HG03571 (cell line): ENCODE measurements around the gene AGPAT1.

Source experiments
- ATAC-seq: cut with Tn5 transposase; IDR thresholded peaks from one replicate; pipeline ENCODE4 v1.9.1; 2021; ENCODE audit not compliant: unreplicated experiment

Gene AGPAT1

GRCh38 chr6:32173051-32173727, 2.7 kb downstream of the AGPAT1 start:
- no peak for ATAC-seq

GRCh38 chr6:32171234-32171633, 4.7 kb downstream of the AGPAT1 start:
- ATAC-seq = no peak

GRCh38 chr6:32170294-32170693, 5.6 kb downstream of the AGPAT1 start:
- ATAC-seq = no peak

GRCh38 chr6:32168807-32169591, 6.9 kb downstream of the AGPAT1 start:
- ATAC-seq = no peak

GRCh38 chr6:32168350-32168749, 7.5 kb downstream of the AGPAT1 start:
- no peak for ATAC-seq

- no peak for ATAC-seq
These were observed 8.1 kb downstream of the AGPAT1 start for GRCh38 chr6:32167761-32168262.

- no peak for ATAC-seq
These were observed 8.6 kb downstream of the AGPAT1 start for GRCh38 chr6:32167154-32167760.

GRCh38 chr6:32166411-32167061, 9.3 kb downstream of the AGPAT1 start:
- no peak for ATAC-seq

GRCh38 chr6:32164295-32164694, 11.6 kb downstream of the AGPAT1 start, which contains the start of gene EGFL8:
Gene EGFL8, plus strand, starts transcription at chr6:32164595. Its CDS starts 1,571 bp downstream, at chr6:32166166.
- no peak for ATAC-seq

- ATAC-seq = no peak
These were observed 12.2 kb downstream of the AGPAT1 start for GRCh38 chr6:32163559-32164258.

GRCh38 chr6:32158052-32158451, 17.8 kb downstream of the AGPAT1 start:
- ATAC-seq = no peak

GRCh38 chr6:32156891-32157290, 19.0 kb downstream of the AGPAT1 start:
- ATAC-seq = no peak

- ATAC-seq = no peak
These were observed 21.2 kb downstream of the AGPAT1 start for GRCh38 chr6:32154514-32155161.

- ATAC-seq = no peak
These were observed 22.0 kb downstream of the AGPAT1 start, which contains the start of gene PPT2 for GRCh38 chr6:32153564-32154513. Gene PPT2, plus strand, starts transcription at chr6:32154141. Its CDS starts 454 bp downstream, at chr6:32154595.

GRCh38 chr6:32152769-32153563, 22.9 kb downstream of the AGPAT1 start:
- ATAC-seq = no peak

- no peak for ATAC-seq
These were observed 23.8 kb downstream of the AGPAT1 start, which contains the start of gene PRRT1 for GRCh38 chr6:32151863-32152768. Gene PRRT1, minus strand, starts transcription at chr6:32151939. Its CDS starts 112 bp downstream, at chr6:32151827.
